HG02981 (cell line): ENCODE results near the gene DNAH8.
"Not testable (repeated sequence)": the region's sequence is repeated elsewhere in the genome, so short reads cannot be mapped to it uniquely, and the experiment has no call there.

Source experiments
- ATAC-seq: cut with Tn5 transposase; IDR thresholded peaks from one replicate; pipeline ENCODE4 v1.9.1; 2021; ENCODE audit warnings: mild to moderate bottlenecking, moderate library complexity; ENCODE audit not compliant: unreplicated experiment

Gene DNAH8

DNA sequence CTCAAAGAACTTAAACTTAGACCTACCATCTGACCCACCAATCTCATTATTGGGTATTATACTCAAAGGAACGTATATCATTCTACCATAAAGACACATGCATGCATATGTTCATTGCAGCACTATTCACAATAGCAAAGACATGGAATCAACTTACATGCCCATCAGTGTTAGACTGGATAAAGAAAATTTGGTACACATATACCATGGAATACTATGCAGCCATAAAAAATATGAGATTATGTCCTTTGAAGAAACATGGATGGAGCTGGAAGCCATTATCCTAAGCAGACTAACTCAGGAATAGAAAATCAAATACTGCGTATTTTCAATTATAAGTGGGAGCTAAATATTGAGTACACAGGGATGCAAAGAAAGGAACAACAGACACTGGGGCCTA lies 167.0 kb downstream of the DNAH8 start:
- ATAC-seq = no peak

DNA sequence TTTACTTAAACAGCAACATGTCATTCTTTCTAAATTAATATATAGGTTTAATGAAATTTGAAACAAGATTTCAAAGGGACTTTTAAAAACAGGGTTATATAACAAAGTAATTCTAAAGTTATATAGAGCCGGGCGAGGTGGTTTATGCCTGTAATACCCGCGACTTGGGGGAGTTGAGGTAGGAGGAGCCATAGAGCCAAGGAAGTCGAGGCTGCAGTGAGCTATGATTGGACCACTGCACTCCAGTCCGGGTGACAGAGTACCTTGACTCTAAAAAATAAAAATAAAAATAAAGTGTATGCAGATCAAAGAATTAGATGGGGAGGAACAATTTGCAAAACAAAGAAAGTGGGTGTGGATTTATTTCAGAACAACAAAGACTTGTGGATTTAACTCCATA lies 182.4 kb downstream of the DNAH8 start:
- no peak for ATAC-seq

DNA sequence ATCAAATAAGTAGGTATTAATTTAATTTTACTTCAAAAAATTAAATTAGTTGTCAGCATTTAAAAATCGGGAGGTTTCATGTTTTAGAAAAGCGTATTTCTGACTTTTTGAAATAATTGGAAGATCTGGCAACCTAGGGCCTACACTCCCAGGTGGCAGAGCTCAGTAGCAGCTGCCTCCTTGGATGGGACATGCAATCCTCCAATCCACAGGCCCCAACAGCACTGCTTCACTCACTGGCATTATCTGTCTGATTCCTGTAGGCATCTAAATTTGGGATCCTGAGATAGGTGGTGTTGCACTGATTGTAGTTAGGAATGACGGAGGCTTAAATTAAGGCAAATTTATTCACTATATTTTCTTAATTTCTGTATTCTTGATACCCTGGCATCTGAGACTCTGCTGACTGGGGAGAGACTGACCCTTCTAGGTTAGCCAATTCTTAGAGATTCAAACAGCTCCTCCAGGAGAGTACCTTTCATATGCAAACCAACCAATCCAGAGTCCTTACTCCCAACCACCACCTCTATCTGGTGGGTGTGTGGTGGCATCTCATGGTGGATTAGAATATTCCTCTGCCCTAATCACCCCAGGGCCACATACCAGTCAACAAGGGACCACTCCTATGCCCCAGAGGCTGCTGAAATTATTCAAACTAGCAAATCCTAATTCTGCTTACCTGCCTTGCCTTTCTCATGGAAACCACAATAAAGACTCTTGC lies 186.9 kb downstream of the DNAH8 start:
- no peak for ATAC-seq

- ATAC-seq = no peak
Observed at GRCh38 chr6:38906582-38906981, 191.5 kb downstream of the DNAH8 start.

- ATAC-seq = no peak
Observed at GRCh38 chr6:38907264-38907663, 192.2 kb downstream of the DNAH8 start.

DNA sequence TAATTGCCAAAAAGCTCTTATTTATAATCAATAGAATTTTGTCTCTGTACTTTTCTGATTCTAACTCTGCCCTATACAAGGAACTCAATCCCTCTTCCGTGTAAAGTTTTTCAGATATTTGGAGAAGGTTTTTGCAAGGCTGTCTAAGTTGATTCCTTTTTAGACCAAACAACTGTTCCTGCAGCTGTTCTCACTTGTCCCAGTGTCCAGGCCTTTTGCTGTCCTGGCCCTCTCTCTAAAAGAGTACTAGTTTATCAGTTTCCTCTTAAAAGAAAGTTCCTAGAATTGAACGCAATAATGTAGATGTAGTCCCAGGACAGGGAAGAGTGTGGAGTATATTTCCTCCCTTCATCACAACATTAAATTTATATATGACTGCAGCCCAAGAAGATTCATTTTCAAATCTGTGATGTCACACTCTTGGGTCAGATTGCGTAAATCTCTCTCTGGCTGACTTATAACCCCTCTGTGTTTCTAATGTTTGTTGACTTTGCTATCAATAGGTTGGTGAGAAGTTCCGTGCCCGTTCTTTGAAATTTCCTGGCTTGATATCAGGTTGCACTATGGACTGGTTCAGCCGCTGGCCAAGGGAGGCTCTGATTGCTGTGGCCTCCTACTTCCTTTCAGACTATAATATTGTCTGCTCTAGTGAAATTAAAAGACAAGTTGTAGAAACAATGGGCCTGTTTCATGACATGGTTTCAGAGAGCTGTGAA lies 194.1 kb downstream of the DNAH8 start:
- no peak for ATAC-seq

DNA sequence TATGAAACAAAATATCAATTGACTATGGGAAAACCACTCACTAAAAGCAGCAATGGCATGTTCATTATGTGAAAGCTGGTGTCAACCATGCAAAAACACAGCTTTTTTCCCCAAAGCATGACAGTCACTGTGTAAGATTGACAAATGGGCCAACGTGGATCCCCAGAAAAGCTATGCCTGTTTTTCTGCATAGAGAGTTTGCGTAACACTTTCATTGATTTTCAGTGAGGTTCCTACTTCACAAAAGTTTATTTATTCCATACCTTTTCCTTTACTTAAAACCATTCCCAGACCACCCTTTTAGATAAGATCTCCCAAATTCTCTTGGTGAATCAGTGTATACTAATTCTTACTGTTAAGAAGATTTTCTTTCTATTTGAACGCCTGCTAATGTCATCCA lies 195.1 kb downstream of the DNAH8 start:
- no peak for ATAC-seq

DNA sequence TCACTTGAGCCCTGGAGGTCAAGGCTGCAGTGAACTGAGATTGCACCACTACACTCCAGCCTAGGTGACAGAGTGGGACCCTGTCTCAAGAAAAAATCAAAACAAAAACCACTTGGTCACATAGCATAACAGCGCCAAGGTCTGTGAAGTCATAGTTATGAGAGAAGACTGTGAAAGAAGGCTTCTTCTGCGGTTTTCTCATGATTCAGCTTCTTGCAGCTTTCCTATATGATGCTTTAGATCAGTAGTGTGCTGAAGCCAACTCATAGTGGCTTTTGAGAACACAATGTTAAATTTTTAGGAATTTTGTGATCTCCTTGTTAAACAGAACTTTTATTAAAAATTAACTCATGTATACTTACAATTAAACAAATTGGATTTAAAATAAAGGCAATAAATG lies 197.3 kb downstream of the DNAH8 start:
- no peak for ATAC-seq

- no peak for ATAC-seq
Observed at GRCh38 chr6:38915205-38915925, 200.3 kb downstream of the DNAH8 start.

GRCh38 chr6:38921540-38921939 lies 206.4 kb downstream of the DNAH8 start:
- ATAC-seq = not testable (repeated sequence)

GRCh38 chr6:38924791-38925509 lies 209.8 kb downstream of the DNAH8 start:
- no peak for ATAC-seq

- no peak for ATAC-seq
Observed at GRCh38 chr6:38929560-38929959, 214.4 kb downstream of the DNAH8 start.

- no peak for ATAC-seq
Observed at GRCh38 chr6:38933426-38933825, 218.3 kb downstream of the DNAH8 start.

- no peak for ATAC-seq
Observed at GRCh38 chr6:38935051-38935450, 219.9 kb downstream of the DNAH8 start.

DNA sequence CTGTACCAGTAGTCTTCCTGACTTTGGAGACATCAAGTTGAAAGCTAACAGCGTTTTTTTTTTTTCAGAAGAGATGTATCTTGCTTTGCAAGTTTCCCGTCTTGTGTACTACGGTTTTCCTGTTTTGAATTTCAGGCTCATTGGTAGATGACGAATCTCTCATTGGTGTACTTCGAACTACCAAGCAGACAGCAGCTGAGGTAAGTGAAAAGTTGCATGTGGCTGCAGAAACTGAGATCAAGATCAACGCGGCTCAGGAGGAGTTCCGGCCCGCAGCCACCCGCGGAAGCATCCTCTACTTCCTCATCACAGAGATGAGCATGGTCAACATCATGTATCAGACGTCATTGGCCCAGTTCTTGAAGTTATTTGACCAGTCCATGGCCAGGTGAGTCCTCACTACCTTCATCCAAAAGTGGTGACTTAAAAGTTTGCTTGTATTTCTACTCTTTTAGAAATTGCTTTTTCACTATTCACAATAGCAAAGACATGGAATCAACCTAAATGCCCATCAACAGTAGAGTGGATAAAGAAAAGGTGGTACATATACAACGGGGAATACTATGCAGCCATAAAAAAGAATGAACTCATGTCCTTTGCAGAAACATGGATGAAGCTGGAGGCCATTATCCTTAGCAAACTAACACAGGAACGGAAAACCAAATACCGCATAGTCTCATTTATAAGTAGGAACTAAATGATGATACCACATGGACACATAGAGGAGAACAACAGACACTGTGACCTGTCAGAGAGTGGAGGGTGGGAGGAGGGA lies 222.9 kb downstream of the DNAH8 start:
- no peak for ATAC-seq

GRCh38 chr6:38938741-38939140 lies 223.6 kb downstream of the DNAH8 start:
- ATAC-seq = no peak

DNA sequence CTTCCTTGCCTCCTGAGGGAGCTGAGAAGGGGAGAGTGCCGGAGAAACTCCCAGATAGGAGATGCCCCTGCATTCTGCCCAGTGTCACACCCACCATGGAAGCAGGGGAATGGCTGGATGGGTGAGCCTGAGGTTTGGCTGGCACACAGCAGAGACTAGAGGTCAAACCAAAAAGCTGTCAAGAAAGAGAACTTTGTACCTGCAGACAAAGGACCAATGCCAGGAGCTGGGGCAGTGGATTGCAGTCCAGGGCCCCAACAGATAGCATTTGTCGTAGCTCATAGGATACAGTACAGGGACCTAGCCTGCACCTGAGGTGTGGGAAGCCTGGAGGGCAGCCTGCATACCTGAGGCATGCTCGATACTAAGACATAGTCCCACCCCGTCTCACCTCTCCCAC lies 227.3 kb downstream of the DNAH8 start:
- ATAC-seq = no peak

- no peak for ATAC-seq
Observed at GRCh38 chr6:38942965-38943364, 227.9 kb downstream of the DNAH8 start.

GRCh38 chr6:38943964-38944363 lies 228.9 kb downstream of the DNAH8 start:
- ATAC-seq = no peak

GRCh38 chr6:38944655-38945279 lies 229.7 kb downstream of the DNAH8 start:
- no peak for ATAC-seq
